Measurements from ENCODE around the gene OXCT1. TPM values are rescaled to one million over a fixed set of nuclear protein-coding genes. Genes with fewer than 3 reads are reported as not detected.

OXCT1 gene
- total RNA-seq, 1 experiment from 2014 or later: 20.6 TPM

DNA sequence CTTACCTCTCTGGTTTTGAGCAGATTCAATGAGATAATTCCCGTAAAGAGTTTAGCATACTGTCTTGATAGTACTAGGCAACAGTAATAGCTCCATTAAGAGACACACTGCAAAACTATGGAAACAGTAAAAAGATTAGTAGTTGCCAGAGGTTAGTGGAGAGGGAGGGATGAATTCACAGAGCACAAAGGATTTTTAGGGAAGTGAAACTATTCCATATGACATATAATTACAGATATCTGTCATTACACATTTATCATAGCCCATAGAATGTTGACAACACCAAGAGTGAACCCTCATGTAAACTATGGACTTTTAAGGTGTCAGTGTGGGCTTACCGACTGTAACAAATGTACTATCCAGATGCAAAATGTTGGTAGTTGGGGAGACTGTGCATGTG is 183.5 kb downstream of the OXCT1 start:
- POLR2A ChIA-PET: no interaction called here
- no peak for ATAC-seq
- H3K36me3 Mint-ChIP-seq: no peaks in the 10 kb centered on the region
- peaks cover 5% of the 10 kb centered on the region; the same call in 1 of the 2 replicates for H3K9me3 Mint-ChIP-seq
- H3K4me3 Mint-ChIP-seq: no peak overlapping the region
- no peaks in the 10 kb centered on the region for H3K27me3 Mint-ChIP-seq (ENCODE audit: low read depth)
- no peak for TF ChIP-seq TEAD1 (CRISPR knock-in tag; IDR thresholded peaks at IDR 0.05)
- TF ChIP-seq GRHL2 (CRISPR knock-in tag; IDR thresholded peaks at IDR 0.05; ENCODE audit: insufficient replicate concordance, severe bottlenecking): no peak
- no peak for TF ChIP-seq ZNF423 (CRISPR knock-in tag; IDR thresholded peaks at IDR 0.05)
- no peak for TF ChIP-seq FOXJ3 (CRISPR knock-in tag; IDR thresholded peaks at IDR 0.05; ENCODE audit: borderline replicate concordance)
- no peak for TF ChIP-seq ESRRA (CRISPR knock-in tag; IDR thresholded peaks at IDR 0.05; ENCODE audit: borderline replicate concordance)
- TF ChIP-seq ETV6 (CRISPR knock-in tag; IDR thresholded peaks at IDR 0.05): no peak
- peaks cover 6% of the 10 kb centered on the region for H3K4me1 Mint-ChIP-seq
- DNase-seq (ENCODE audit: low spot score): no peak
- CTCF ChIA-PET: no interaction called here
- H3K27ac Mint-ChIP-seq: no peak overlapping the region

DNA sequence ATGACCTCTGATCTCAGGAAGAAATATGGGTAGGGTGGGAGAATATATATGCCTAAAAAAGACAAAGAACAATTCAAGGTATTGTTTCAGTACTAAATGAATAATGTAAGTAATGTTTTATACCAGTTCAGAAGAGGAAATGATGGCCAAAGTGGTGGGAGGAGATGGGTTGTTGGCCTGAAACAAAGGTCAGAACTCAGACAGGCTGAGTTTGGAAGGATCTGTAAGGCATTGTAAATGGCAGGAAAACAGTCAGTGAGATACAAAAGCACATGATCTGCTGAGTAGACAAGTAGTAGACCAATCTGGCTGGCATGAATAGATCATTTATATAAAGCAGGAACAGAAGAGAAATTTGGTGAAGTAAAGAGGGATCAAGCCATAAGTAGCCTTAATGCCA is 184.0 kb downstream of the OXCT1 start:
- ATAC-seq (no peak), DNase-seq (ENCODE audit: low spot score) (no peak)
- Mint-ChIP-seq H3K27me3 (ENCODE audit: low read depth) (no peaks in the 10 kb centered on the region), H3K9me3 (no peaks in the 10 kb centered on the region), H3K27ac (no peak overlapping the region), H3K4me3 (no peak overlapping the region), H3K36me3 (no peaks in the 10 kb centered on the region), H3K4me1 (peaks cover 6% of the 10 kb centered on the region)
- CTCF ChIA-PET: no interaction called here
- POLR2A ChIA-PET: no interaction called here
- TF ChIP-seq, protein P1, sequence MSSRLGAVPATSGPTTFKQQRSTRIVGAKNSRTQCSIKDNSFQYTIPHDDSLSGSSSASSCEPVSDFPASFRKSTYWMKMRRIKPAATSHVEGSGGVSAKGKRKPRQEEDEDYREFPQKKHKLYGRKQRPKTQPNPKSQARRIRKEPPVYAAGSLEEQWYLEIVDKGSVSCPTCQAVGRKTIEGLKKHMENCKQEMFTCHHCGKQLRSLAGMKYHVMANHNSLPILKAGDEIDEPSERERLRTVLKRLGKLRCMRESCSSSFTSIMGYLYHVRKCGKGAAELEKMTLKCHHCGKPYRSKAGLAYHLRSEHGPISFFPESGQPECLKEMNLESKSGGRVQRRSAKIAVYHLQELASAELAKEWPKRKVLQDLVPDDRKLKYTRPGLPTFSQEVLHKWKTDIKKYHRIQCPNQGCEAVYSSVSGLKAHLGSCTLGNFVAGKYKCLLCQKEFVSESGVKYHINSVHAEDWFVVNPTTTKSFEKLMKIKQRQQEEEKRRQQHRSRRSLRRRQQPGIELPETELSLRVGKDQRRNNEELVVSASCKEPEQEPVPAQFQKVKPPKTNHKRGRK (CRISPR knock-in tag; IDR thresholded peaks at IDR 0.05; ENCODE audit: borderline replicate concordance): no peak
- TF ChIP-seq ZBTB21 (CRISPR knock-in tag; IDR thresholded peaks at IDR 0.05; ENCODE audit: borderline replicate concordance): no peak
- no peak for TF ChIP-seq FOXK1 (CRISPR knock-in tag; IDR thresholded peaks at IDR 0.05)

DNA sequence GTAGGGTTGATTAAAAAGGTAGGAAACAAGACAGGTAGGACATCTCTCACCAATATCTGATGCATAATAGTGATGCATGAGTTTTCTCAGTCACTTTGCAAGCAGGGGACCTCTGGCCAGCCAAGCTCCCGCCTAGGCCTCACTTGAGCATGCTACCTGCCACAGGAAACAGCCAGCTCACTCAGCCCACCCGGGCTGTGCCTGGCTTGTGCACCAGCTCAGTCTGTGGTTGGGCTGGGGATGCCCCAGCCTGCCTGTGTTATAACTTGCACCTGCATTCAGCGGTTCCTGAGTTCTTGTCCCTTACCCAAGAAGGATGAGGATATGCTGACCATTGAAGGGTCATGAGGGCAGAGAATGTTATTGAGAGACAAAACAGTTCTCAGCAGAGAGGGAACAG is 187.0 kb downstream of the OXCT1 start:
- peak; percentile 82 for ATAC-seq
- TF ChIP-seq CBFB (CRISPR knock-in tag; IDR thresholded peaks at IDR 0.05; ENCODE audit: low read depth) (no peak), ZNF121 (CRISPR knock-in tag; IDR thresholded peaks at IDR 0.05) (no peak), CREM (CRISPR knock-in tag; IDR thresholded peaks at IDR 0.05) (no peak), ZBTB21 (CRISPR knock-in tag; IDR thresholded peaks at IDR 0.05; ENCODE audit: borderline replicate concordance) (no peak), RELA (CRISPR knock-in tag; IDR thresholded peaks at IDR 0.05; ENCODE audit: borderline replicate concordance) (no peak), FOXJ3 (CRISPR knock-in tag; IDR thresholded peaks at IDR 0.05; ENCODE audit: borderline replicate concordance) (no peak), ZNF423 (CRISPR knock-in tag; IDR thresholded peaks at IDR 0.05) (no peak), TEAD1 (CRISPR knock-in tag; IDR thresholded peaks at IDR 0.05) (no peak), NR2C2 (CRISPR knock-in tag; IDR thresholded peaks at IDR 0.05) (no peak)
- TF ChIP-seq, protein P2, sequence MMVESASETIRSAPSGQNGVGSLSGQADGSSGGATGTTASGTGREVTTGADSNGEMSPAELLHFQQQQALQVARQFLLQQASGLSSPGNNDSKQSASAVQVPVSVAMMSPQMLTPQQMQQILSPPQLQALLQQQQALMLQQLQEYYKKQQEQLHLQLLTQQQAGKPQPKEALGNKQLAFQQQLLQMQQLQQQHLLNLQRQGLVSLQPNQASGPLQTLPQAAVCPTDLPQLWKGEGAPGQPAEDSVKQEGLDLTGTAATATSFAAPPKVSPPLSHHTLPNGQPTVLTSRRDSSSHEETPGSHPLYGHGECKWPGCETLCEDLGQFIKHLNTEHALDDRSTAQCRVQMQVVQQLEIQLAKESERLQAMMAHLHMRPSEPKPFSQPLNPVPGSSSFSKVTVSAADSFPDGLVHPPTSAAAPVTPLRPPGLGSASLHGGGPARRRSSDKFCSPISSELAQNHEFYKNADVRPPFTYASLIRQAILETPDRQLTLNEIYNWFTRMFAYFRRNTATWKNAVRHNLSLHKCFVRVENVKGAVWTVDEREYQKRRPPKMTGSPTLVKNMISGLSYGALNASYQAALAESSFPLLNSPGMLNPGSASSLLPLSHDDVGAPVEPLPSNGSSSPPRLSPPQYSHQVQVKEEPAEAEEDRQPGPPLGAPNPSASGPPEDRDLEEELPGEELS (CRISPR knock-in tag; IDR thresholded peaks at IDR 0.05): no peak
- TF ChIP-seq, protein P3, sequence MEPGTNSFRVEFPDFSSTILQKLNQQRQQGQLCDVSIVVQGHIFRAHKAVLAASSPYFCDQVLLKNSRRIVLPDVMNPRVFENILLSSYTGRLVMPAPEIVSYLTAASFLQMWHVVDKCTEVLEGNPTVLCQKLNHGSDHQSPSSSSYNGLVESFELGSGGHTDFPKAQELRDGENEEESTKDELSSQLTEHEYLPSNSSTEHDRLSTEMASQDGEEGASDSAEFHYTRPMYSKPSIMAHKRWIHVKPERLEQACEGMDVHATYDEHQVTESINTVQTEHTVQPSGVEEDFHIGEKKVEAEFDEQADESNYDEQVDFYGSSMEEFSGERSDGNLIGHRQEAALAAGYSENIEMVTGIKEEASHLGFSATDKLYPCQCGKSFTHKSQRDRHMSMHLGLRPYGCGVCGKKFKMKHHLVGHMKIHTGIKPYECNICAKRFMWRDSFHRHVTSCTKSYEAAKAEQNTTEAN (CRISPR knock-in tag; IDR thresholded peaks at IDR 0.05): no peak
- TF ChIP-seq, protein P4, sequence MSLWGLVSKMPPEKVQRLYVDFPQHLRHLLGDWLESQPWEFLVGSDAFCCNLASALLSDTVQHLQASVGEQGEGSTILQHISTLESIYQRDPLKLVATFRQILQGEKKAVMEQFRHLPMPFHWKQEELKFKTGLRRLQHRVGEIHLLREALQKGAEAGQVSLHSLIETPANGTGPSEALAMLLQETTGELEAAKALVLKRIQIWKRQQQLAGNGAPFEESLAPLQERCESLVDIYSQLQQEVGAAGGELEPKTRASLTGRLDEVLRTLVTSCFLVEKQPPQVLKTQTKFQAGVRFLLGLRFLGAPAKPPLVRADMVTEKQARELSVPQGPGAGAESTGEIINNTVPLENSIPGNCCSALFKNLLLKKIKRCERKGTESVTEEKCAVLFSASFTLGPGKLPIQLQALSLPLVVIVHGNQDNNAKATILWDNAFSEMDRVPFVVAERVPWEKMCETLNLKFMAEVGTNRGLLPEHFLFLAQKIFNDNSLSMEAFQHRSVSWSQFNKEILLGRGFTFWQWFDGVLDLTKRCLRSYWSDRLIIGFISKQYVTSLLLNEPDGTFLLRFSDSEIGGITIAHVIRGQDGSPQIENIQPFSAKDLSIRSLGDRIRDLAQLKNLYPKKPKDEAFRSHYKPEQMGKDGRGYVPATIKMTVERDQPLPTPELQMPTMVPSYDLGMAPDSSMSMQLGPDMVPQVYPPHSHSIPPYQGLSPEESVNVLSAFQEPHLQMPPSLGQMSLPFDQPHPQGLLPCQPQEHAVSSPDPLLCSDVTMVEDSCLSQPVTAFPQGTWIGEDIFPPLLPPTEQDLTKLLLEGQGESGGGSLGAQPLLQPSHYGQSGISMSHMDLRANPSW (CRISPR knock-in tag; conservative IDR thresholded peaks at IDR 0.05; ENCODE audit: low read depth): no peak
- TF ChIP-seq, protein P5, sequence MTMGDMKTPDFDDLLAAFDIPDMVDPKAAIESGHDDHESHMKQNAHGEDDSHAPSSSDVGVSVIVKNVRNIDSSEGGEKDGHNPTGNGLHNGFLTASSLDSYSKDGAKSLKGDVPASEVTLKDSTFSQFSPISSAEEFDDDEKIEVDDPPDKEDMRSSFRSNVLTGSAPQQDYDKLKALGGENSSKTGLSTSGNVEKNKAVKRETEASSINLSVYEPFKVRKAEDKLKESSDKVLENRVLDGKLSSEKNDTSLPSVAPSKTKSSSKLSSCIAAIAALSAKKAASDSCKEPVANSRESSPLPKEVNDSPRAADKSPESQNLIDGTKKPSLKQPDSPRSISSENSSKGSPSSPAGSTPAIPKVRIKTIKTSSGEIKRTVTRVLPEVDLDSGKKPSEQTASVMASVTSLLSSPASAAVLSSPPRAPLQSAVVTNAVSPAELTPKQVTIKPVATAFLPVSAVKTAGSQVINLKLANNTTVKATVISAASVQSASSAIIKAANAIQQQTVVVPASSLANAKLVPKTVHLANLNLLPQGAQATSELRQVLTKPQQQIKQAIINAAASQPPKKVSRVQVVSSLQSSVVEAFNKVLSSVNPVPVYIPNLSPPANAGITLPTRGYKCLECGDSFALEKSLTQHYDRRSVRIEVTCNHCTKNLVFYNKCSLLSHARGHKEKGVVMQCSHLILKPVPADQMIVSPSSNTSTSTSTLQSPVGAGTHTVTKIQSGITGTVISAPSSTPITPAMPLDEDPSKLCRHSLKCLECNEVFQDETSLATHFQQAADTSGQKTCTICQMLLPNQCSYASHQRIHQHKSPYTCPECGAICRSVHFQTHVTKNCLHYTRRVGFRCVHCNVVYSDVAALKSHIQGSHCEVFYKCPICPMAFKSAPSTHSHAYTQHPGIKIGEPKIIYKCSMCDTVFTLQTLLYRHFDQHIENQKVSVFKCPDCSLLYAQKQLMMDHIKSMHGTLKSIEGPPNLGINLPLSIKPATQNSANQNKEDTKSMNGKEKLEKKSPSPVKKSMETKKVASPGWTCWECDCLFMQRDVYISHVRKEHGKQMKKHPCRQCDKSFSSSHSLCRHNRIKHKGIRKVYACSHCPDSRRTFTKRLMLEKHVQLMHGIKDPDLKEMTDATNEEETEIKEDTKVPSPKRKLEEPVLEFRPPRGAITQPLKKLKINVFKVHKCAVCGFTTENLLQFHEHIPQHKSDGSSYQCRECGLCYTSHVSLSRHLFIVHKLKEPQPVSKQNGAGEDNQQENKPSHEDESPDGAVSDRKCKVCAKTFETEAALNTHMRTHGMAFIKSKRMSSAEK (CRISPR knock-in tag; IDR thresholded peaks at IDR 0.05; ENCODE audit: borderline replicate concordance): no peak
- Mint-ChIP-seq H3K9me3 (peaks cover 20% of the 10 kb centered on the region), H3K27ac (no peak overlapping the region), H3K27me3 (ENCODE audit: low read depth) (no peaks in the 10 kb centered on the region), H3K36me3 (no peaks in the 10 kb centered on the region; the same call in 1 of the 2 replicates), H3K4me3 (no peak overlapping the region), H3K4me1 (peaks cover 6% of the 10 kb centered on the region)
- CTCF ChIA-PET: interaction anchor here (0.7 kb wide), 1 partner anchor 160 kb away, joined by 3 read pairs; no protein-coding TSS in a partner anchor
- DNase-seq (ENCODE audit: low spot score): no peak
- POLR2A ChIA-PET: interaction anchor here (0.6 kb wide), 1 partner anchor 26 kb away, joined by 3 read pairs; no protein-coding TSS in a partner anchor

Data from WTC11 (cell line).